GM19193 (cell line): ENCODE measurements around the gene ALX3.

ENCODE experiments used
- POLR2A ChIP-seq: IDR thresholded peaks from 4 replicates; pipeline ENCODE4 v1.6.1; 2011; ENCODE audit not compliant: insufficient read depth, insufficient read length; ENCODE audit errors: extremely low read depth

The ALX3 gene

DNA sequence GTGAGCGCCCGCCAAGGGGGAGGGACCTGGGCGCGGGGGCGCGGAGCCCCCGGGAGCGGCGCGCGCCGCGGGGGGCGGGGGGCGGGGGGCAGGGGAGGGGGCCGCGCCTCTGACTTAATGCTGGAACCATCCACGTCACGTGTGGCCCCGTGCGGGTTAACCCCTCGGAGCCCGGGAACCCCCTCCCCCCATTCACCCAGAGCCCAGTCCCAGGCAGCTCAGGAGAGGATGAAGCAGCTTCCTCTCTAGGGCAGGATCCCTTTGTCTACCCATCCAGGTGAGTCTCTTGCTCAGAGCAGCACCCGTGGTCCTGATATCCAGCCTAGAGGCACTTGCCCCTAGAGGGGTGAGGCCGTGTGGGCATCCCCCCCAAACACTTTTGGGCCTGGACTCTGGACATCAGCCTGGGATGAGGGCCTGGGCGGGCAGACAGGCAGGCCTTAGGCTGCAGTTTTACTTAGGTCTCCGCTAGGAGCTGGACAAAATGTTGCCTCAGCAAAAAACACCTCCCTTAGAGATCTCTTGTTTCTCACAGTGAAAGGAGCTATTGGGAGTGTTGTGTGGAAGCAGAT is at the start of gene ALX3:
Gene ALX3, minus strand, starts transcription at position 2 of the 572 bp plus-strand sequence. CDS start 60 bp downstream, outside the sequence.
- TF ChIP-seq POLR2A, result no peak

- TF ChIP-seq POLR2A, result no peak
Measured at GRCh38 chr1:110119843-110120242, 49.4 kb upstream of the ALX3 start.

- no peak for TF ChIP-seq POLR2A
Measured at GRCh38 chr1:110118636-110119396, 48.3 kb upstream of the ALX3 start.

DNA sequence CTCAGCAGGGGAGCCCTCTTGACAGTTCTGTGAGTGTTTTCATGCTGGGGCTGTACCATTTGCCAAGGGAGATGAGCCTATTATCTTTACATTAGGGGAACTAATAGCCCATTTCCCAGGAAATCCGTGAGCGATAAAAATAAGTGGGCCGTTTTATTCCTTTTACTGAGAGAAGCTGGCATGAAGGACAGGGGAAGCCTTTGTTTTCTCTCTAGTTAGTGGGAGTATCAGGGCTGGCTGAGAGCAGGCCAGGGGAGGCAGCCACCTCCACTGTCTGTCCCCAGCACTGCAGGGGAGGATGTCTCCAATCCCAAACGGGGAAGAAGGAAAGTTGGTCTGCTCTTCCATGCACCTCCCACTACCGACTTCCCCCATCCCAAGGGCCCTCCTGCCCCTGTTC is 44.3 kb upstream of the ALX3 start:
- TF ChIP-seq POLR2A, result no peak

DNA sequence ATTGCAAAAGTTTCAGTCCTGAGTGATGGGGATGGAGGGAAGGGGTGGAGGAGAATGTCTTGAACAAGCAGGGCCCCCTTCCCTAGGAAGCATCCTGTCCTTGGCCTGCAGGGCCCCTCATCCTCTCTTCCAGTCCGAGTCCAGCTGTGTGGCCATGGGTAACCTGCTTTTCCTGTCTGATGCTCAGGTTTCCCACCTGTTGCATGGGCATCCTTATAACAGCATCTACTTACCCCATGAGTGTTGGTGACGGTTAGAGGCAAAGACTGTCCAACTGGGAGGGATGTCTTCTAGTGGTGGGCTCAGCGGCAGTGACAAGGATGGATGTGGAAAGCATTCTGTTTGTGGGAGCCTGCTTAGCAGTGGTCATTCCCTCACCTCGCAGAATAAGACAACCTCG is 43.7 kb upstream of the ALX3 start:
- TF ChIP-seq POLR2A, result no peak

DNA sequence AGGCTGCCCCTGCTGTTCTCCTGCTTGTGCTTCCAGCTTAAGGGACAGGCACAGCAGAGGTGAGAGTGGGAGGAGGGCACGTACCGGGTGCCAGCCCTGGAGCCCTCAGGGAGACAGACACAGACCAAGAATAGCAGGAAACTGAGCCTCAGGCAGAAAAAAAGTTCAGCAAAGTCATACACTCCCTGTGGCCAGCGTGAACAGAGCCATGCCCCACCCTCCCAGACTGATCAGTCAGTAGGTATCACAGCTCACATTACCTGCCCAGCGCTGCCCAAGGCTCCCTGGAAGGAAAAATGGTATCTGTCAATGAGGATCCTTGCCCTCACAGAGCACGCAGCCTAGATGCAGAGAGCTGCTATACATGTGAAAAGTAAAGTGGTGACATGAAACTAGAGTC is 43.1 kb upstream of the ALX3 start:
- TF ChIP-seq POLR2A, result no peak

DNA sequence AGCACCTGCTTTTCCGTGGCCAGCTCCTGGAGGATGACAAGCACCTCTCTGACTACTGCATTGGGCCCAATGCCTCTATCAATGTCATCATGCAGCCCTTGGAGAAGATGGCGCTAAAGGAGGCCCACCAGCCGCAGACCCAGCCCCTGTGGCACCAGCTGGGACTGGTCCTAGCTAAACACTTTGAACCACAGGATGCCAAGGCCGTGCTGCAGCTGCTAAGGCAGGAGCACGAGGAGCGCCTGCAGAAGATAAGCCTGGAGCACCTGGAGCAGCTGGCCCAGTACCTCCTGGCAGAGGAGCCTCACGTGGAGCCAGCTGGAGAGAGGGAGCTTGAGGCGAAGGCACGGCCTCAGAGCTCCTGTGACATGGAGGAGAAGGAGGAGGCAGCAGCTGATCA is 42.2 kb upstream of the ALX3 start:
- no peak for TF ChIP-seq POLR2A

DNA sequence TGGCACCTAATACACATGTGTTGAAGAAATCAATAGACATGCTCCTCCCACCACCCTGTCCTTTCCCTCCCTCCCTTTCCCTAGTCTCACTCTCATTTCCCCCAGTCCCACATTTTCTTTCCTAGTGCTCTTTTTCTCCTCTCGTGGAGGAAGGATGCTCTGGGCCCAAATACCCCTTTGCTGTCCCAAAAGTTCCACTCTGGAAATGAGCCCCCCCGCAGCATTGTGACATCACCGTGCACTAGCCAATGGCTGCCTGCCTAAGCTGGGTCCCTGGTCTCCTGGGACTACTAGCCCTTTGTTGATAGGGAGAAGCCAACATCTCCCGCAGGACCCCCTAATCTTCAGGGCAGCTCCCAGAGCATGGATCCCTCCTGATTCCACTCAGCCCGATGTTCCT is 41.7 kb upstream of the ALX3 start, which contains the start of gene UBL4B:
Gene UBL4B, plus strand, starts transcription at position 301 of the 400 bp plus-strand sequence. Its CDS starts 92 bp downstream, at position 393.
- no peak for TF ChIP-seq POLR2A

DNA sequence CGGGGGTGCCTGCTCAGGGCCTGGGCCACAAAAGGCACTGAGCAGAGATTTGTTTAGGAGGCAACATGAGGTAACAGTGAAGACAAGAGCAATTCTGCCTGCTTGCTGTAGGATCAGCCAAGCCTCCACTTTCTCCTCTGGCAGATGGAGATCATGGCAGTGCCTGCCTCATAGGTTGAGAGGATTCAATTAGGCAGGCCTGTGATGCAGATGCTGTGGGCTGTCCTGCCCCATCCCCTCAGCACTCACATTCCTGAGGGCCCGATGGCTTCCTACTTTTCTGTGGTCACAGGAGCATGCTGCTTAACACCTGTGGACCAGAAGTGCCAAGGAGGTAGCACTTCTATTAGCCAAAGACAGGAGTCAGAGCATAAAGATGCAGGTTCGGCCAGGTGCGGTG is 40.6 kb upstream of the ALX3 start:
- no peak for TF ChIP-seq POLR2A

DNA sequence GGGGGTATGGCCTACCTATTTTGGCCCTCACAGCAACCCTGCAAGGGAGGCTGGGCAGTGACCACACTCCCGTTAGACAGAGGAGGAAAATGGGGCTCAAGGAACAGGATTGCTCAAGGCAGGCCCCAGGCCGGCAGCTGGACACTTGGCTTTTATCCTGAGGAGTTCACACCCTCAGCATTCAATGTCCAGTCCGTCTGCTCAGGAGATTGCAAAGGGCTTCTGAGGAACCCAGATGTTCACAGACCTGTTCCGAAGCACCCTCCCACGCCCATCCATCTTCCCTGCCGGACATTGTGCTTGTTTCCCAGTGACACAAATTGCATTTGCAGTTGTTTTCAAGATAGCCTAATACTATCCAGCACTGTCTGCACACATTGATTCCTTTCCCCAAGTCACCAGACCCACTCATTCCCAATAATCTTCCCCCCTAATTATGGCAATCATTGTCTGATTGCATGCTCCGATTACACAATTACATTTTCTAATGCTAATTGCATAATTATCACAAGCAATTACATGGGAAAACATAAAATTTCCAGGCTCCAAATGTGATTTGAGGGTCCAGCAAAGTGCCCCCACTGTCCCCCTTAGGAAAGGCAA is 37.5 kb upstream of the ALX3 start:
- TF ChIP-seq POLR2A, result no peak

- TF ChIP-seq POLR2A, result no peak
Measured at GRCh38 chr1:110106013-110106941, 35.8 kb upstream of the ALX3 start.

- no peak for TF ChIP-seq POLR2A
Measured at GRCh38 chr1:110102081-110102480, 31.6 kb upstream of the ALX3 start.

GRCh38 chr1:110100335-110100734 is 29.9 kb upstream of the ALX3 start:
- no peak for TF ChIP-seq POLR2A

- TF ChIP-seq POLR2A, result no peak
Measured at GRCh38 chr1:110098222-110099026, 28.0 kb upstream of the ALX3 start.

GRCh38 chr1:110097507-110098221 is 27.2 kb upstream of the ALX3 start:
- no peak for TF ChIP-seq POLR2A
